ENCODE results near the gene DMPK.
"Not testable (repeated sequence)": the region's sequence is repeated elsewhere in the genome, so short reads cannot be mapped to it uniquely, and the experiment has no call there.

DMPK gene

DNA sequence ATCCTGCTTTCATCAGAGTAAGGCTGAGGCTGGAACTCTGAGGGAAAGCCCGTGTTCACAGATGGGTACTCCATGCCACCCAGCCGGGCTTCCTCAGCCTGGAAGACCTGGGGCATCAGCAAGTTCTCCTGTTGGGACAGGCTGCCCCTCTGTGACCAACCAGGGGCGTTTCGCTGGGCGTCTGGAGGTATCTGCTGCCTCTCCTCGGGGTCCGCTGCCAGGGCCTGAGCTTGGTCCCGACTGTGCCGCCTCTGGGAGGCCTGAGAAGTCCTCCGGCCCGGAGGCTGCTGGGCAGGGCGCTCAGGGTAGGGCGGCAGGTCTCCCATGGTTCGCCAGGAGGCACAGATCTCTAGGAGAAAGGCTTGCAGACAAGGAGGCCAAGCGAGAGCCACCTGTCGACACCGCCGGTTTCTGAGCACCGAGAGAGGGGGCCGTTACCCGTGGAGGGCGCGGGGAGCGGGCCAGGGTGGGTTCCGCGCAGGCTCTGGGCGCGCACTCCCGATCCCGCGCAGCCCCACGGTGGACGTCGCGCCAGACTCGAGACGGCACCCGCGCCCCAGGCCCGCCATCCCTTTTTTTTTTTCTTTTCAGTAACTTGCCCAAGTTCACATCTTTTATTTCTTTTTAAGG lies 32.7 kb upstream of the DMPK start, which contains the start of gene RSPH6A:
RSPH6A (minus strand) TSS at position 458 of the 630 bp plus-strand sequence; CDS start at position 326, 132 bp downstream.
- no peak for DNase-seq

DNA sequence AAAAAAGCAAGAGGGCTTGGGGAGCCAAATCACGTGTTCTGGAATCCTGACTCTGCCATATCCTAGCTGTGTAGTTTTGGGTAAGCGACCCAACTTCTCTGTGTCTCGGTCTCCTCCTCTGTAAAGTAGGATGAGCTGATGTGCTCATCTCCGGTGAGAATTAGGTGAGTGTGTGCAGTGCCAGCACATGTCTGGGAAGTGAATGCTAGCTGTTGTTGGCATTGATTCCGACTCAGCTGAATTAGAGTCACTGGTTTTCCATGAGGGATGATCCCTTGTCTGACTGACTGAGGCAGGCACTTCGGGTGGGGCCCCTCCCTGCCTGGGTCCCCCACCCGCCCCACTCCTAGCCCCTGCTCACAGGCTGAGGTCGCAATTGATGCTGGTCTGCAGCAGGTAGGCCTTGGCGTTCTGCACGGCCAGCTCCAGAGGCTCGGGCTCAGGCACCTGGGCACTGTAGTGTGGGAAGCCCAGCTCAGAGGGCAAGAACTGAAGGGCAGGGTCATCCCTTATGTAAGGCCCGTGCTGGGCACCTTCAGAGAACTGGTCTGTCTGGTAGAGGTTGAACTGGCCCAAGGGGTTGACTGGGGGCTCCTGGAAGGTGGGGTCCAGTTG lies 32.0 kb upstream of the DMPK start:
- no peak for DNase-seq

DNA sequence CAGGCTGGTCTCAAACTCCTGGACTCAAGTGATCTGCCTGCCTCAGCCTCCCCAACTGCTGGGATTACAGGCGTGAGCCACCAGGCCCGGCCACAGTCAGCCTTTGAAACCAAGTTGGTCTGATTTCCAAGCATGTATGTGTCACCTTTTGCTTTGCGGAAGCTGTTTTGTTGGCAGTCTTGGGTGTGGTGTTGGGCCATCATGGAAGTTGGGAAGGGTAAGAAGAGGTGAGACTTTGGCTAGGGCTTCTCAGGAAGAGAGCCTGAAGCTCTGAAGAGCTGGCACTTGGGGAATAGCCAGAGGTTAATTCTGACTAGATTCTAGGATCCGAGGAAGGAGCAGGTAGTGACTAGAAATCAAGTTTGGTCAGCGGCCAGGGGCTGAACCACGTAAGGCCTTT lies 30.0 kb upstream of the DMPK start:
- no peak for DNase-seq

DNA sequence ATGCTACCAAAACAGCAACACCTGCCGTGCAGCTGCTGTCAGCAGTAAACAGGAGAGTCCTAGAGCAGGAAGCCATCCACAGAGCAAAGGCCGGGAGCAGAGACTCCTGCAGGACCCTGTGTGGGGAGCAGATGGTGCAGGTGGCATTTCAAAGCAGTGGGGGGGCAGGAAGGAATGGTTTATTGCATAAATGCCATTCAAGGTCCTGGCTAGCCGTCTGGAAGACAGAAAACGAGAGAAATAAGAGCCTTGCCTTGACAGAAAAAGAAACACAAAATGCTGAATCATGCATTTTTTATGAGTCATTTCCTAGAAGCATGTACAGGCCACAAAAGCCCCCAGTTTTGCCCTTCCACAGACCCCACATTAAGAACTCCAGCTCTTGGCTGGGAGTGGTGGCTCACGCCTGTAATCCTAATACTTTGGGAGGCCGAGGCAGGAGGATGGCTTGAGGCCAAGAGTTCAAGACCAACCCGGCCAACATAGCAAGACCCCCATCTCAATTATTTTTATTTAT lies 27.4 kb upstream of the DMPK start:
- DNase-seq, result no peak

DNA sequence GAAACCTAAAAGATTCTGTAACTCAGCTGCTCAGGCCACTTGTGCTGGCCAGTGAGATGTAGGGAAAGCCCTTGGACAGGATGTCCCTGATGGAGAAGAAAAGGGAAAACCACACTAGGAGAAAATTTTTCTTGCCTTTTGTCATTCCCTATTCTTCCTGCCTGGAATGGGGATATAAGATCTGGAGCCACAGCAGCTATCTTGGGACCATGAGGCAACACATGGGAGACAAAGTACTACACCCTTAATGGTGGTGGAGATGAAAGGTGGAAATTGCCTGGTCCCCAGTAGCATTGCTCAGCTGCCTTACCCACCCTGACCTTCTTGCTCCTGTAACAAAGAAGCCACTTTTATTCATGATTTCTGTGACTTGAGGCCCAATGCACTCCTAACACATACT lies 23.4 kb upstream of the DMPK start:
- no peak for DNase-seq

DNA sequence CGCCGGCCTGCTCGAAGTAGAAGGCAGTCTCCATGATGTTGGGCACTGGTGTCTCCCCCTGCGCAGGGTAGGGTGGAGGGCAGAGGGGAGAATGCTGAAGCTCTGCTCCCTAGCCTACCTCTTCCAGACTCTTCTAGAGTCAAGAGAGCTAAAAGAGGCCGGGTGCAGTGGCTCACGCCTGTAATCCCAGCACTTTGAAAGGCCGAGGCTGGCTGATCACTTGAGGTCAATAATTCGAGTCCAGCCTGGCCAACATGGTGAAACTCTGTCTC lies 22.6 kb upstream of the DMPK start:
- DNase-seq, result no peak

DNA sequence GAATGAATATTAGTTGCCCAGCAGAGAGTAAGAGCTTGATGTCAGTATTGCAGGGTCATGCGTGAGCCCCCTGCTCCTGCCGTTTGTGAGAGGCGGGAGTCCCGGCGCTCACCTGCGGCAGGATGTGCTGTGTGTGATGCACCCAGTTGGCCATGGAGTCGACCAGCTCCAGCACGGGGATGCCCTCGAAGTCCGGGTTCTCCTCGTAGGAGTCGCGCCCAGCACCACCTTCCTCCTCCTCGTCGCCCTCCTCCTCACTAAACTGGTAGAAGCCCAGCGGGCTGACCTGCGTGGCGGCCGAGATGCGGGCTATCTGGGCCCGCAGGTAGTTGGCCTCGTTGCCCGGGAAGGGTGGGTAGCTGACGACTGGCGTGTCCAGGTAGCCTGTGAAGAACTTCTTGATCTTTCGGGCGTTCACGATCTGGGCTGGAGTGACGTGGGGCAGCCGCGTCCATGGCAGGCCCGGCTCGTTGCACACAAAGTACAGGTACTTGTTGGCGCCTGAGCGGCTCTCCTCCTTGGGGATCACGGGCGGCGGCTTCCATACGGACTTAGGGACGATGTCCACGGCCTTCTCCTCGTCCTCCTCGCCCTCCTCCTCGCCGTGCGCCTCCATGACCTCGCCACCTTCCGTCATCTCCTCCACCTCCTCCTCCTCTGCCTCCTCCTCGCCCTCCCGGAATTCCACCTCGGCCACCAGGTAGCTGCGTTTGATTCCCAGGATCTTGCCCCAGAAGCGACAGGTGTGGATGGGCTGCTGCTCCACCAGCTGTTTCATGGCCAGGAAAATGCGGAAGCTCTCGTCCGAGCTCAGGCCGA lies 22.1 kb upstream of the DMPK start:
- DNase-seq, result no peak

DNA sequence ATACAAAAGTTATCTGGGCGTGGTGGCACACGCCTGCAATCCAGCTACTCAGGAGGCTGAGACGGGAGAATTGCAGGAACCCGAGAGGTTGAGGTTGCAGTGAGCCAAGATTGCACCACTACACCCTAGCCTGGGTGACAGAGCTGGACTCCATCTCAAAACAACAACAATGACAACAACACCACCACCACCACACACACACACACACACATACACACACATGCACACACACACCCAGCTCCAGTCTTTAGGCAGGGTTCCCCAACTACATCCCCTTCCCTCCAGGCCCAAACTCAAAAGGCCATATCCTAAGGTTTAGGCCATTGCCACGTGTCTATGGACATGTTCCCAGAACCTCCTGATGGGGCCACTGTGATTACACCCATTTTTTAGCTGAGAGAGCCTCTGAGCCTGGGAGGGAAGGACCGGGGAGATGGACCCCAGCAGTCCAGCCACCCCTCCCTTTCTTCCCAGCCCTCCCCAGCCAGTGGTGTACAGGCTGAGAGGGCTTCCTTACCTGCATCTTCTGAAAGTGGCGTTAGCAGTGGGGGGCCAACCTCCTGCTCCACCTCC lies 19.4 kb upstream of the DMPK start:
- DNase-seq, result no peak

DNA sequence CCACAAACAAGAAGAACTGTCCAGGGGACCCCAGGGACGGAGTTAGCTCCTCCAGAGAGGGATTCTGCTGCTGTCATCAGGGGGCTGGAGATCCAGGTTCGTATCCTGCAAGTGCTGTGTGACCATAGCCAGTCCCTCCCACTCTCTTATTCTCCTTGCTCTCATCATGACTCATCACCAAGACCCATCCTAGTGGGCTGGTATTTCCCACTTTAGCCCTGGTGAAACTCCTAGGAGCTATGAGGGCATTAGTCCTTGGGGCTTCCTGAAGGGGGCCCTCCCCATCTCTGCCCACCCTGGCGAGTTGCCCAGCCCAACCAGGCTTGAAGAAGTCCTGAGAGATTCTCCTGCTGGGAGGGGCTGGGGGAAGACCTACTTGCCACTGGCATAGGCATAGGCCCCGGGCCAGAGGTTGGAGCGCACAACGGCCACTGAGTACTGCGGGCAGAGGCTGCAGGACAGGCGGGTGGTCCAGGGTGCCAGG lies 17.8 kb upstream of the DMPK start:
- DNase-seq, result no peak

DNA sequence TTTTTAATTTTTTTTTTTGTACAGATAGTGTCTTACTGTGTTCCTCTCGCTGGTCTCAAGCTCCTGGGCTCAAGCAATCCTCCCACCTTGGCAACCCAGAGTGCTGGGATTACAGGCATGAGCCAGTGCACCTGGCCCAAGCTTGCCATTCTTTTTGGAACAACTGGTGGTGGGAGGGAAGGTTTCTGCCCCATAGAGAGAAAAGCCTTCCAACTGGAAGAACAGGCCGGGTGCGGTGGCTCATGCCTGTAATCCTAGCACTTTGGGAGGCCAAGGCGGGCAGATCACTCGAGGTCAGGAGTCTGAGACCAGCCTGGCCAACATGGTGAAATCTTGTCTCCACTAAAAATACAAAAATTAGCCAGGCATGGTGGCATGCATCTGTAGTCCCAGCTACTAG lies 17.3 kb upstream of the DMPK start:
- not testable (repeated sequence) for DNase-seq

DNA sequence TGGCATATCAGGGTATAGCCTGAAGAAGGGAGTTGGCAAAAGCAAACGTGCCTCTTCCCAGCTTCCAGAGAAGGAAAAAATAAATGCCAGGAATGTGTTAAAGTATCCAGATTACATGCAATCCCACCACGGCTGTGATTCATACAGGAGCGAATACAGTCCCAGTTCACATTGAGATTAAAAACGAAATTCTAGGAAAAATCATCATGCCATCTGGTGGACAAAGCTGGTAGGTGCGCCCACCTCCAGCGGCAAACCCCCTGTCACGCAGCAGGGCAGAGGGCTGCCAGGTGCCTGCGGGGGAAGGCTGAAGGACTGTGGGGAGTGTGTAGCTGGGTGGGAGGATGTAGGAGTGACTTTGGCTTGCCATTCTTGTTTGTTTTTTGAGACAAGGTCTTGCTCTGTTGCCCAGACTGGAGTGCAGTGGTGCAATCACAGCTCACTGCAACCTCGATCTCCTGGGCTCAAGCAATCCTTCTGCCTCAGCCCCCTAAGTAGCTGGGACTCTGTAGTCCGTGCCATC lies 16.8 kb upstream of the DMPK start:
- DNase-seq, result peak; percentile 21

DNA sequence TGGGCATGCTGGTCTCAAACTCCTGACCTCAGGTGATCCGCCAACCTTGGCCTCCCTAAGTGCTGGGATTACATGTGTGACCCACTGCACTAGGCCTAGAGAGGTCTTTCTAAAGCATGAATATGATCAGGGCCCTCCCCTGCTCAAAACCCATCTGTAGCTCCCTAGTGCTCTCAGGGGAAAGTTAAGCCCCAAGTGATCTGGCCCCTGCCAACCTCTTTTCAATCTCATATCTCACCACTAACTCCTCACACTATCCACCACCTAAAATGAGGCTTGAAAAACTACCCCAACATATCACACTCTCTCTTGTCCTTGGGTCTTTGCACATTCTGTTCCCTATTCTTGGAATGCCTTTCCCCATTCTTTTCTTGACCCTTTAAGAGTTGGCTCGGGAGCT lies 12.3 kb upstream of the DMPK start:
- no peak for DNase-seq

DNA sequence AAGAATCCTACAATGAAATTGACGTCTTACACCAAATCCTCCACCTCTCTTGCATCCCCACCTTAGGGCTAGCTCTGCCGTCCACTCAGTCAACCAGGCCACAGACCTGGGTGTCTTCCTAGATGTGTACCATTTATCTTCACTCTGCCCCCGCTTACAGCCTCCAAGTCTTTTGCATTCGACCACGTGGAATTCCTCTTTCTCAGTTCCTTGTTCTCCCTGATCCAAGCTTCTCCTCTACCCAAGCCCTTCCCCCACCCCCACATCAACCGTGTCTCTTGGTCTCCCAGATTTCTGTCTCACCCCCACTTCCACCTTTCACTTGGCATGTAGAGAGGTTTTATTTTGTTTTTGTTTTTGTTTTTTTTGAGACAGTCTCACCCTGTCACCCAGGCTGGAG lies 11.6 kb upstream of the DMPK start:
- DNase-seq, result no peak

DNA sequence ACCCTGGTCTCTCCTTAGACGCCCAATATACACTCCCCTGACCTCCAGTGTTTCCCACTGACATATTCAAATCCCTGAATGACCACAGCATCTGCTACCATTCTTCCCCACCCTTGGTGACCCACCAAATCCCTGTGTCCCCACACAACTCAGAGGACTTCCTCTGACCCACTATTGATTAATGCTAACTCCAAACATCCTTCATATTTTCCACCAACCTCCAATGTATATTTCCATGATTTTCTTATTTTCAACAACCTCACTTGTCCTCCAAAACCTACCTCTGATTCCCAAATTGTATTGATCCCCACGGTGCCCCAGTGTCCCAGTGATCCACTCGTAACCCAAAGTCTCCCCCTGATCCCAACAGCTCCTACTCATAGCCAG lies 10.9 kb upstream of the DMPK start:
- no peak for DNase-seq

DNA sequence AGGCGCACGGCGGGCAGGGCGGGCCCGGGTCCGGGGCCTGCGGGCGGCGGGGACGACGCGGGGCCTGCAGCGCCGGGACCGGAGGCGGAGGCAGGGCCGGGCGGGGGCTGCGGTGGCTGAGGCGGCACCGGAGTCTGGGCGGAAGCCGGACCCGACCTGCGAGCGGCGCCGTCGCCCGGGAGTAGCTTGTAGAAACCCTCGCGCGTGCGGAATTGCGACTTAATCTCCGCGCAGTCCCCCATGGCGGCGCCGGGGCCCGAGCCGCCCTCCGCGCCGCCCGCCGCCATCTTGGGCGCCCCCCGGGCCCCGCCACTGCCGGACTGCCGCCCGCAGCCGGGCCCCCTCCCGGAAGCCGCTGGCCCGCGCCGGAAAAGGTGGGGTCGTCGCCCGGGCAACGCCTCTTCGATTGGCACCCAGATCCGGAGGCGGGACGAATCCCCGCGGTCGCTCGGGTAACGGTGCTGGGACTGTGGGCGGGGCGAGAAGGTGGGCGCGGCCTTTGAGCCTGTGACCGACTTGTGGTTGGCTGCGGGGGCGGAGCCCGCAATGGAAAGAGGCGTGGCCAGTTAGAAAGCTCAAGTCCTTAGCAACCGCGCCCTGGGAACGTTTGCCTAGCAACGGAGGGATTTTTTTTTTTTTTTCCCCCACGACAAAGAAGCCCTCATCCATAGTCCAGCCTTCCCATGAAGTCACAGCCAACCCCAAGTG lies 10.3 kb upstream of the DMPK start, which contains the start of gene DMWD:
DMWD (minus strand) TSS at position 376 of the 708 bp plus-strand sequence; CDS start at position 287, 89 bp downstream.
- peak; percentile 88 for DNase-seq

DNA sequence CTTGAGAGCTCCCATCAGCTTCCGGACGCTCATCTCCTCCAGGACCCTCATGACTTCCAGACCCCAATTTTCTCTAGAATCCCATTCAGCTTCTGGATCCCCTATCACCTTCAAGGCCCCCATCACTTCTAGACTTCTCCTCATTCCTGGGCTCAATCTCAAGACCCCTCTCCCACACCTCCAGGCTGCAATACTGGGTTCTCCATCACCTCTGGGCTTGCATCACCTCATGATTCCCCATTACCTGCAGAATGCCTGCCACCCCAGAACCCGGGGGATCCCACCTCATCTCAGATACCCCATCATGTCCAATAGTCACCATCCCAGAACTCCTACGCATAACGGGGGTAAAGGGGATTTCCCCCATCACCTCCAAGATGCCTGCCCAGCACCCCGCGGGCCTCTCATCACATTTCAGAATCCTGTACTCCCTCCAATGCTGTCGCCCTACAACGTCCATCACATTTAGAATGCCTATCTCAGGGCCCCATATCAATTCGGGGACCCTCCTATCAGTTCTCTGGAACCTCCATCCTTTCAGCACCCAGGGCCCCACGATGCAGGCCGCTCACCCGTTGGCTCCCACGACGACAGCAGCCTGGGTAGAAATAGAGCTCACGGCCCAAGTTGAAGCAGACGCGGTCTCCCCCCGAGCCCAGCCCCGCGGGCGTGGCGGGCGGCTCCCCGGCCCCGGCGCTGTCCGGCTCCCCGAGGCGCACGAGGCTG lies 9.6 kb upstream of the DMPK start:
- DNase-seq, result no peak

DNA sequence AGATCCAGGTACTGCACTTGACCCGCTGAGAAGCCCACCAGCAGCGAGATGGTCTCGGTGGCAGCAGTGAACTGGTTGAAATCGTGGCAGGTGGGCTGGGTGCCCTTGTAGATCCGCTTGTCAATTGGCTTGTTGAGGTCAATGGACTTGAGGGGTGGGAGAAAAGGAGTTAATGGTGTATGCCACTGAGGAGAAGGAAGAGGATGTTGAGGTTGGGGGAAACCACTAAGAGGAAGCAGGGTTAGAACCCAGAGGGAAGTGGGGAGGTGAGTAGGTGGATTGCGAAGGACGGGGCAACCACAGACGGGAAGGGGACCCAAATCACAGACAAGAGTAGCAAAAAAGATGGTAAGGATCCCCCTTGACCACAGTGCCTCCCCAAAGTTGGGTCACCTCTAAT lies 8.7 kb upstream of the DMPK start:
- no peak for DNase-seq

DNA sequence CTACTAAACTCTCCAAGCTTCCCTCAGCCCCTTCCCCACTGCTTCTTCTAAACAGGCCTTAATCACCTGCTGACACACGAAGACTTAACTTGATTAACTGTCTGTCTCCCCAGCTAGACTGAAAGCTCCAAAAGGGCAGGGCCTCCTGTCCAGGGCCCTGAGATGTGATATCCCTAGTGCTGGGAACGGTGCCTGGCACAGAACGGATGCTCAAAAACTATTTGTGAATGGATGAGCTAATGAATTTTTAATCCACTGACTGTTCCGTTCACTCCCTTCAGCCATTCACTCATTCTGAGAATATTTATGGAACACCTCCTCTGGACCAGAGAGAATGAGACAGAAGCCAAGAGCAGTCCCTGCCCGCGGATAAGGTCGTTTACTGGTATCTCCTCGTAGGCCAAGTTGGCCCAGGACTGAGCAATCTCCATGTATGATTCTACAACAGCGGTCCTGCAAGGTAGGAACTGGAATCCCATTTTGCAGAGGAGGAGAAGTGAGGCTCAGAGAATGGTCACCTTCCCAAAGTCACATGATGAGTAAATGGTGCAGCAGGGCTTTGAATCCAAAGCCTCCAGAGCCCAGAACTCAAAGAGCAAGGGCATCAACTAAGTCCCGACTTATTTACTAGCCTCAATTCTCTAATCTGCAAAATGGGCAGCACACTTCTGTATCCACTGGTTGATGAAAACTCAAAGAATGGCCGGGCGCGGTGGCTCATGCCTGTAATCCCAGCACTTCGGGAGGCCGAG lies 6.9 kb upstream of the DMPK start:
- DNase-seq, result no peak

DNA sequence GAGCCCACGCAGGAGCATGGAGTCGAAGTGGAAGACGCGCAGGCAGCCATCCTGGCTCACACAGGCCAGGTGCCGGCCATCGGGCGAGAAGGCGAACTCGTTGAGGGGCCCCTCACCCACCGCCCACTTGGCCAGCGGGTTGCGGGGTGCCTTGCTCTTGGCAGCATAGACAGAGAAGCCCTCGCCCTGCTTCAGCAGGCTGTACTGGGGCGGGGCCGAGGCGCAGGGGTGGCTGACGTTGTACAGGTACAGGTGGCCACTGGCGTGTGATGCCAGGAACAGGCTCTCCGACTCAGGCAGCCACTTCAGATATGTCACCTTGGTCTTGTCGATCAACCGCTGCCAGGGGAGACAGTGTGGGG lies 4.2 kb upstream of the DMPK start:
- DNase-seq, result no peak

DNA sequence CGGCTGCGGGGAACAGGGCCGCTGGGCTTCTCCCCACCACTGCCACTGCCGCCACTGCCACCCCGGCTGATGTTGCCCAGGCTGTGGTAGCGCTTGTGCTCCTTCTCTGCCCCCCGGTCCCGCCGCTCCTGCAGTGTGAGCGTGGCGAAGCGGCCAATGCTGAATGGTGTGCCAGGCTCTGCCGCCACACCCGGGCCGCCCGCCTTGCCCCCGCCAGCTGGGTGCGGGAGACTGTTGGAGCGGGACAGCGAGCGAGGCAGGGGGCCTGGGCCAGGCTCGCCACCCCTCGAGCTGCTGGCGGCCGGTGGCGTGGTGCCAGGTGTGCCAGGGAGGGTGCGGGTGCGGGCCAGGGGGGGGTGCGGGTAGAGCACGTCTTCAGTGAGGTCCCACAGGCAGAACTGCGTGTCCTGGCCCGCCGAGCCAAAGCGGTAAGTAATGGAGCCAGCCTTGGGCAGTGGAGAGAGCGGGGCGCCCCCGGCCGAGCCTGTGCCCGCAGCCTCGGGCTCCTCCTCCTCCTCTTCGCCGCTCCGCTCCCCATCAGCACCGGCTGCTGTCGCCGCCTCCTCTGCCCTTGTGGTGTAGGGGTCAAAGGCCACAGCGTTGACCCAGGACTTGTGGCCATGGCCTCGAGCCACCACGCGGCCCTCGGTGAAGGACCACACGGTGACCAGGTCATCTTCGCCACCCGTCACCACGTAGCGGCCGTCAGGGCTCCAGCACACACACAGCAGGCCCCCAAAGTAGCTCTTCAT lies 3.7 kb upstream of the DMPK start:
- DNase-seq, result no peak

DNA sequence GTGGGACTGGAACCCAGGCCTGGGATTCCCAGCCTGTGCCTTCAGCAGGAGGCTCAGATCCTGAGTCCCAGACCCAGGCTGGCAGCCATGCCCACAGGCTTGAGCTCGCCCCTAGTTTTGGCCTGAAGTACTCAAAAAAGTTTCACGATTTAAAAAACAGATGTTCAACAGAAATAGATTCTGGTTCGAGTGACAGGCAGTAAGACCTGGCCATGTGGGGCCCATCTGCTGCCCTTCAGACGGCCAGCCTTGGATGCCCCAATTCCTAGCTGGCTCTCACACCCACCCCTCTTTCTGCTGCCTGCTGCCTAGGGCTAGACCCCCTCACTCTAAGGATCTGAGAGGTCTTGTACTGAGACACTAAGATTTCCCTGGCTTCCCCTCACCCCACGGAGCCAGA lies 2.8 kb upstream of the DMPK start:
- DNase-seq, result no peak
